ENCODE results near the gene OGFOD1. TPM values are rescaled to one million over a fixed set of nuclear protein-coding genes. Genes with fewer than 3 reads are reported as not detected.
A peak's percentile ranks its signal among the peaks of the same experiment; 100 is the strongest.

Gene OGFOD1
- total RNA-seq, 1 donor from 2014 or later: 26.9 TPM

DNA sequence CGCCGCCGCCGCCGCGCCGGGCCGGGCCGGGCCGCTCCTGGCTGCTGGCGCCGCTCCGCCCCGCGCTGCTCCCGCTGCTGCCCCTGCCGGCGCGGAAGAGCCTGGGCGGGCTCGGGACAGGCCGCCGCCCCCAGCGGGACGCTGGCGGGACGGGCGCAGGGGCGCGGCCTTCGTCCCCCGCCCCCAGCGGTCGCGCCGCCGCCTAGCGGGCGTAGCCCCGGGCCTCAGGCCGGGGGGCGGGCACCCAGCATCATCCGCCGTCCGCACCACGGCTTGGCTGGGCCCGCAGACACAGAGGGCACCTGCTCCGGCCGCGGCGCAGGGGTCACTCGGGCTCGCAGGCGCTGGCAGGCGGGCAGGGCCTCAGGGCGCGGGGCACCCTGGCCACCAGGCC lies 25.9 kb upstream of the OGFOD1 start, which contains the start of gene AMFR:
Gene AMFR, minus strand, starts transcription at position 107 of the 394 bp plus-strand sequence. CDS start 218 bp downstream, outside the sequence.
- no peak for FAIRE-seq
- DNase-seq (ENCODE audit: low spot score in 2 of 2): peak; percentile 88 to 92

DNA sequence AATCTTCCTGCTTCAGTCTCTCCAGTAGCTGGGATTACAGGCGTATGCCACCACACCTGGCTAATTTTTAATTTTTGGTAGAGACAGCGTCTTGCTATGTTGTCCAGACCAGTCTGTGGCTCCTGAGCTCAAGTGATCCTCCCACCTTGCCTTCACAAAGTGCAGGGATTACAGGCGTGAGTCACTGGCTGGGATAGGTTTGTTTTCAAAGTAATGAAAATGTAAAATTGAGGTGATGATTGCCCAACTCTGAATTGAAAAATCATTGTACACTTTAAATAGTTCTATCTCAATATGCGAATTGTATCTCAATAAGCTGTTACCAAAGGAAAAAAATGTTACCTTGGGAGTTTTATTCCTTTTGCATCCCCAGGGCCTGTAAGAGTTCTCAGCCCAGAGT lies 24.8 kb upstream of the OGFOD1 start:
- FAIRE-seq: no peak
- DNase-seq (ENCODE audit: low spot score in 2 of 2): no peak

DNA sequence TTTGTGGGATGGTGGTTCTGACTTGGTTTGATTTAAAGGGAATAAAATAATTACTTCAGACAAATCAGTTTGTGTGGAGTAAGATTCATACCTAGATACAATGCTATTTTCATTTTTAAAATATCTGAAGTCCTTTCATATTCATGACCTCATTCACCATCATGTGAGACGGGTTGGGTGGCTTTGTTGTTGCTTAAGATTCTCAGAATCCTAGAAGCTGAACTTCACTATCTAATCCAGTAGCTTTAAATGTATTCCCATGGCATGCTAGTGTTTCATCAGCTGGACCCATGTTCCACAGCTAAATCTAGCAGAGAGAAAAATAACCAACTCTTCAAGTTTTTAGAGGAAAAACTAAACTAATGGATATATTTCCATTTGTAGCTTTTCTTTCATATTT lies 23.3 kb upstream of the OGFOD1 start:
- no peak for DNase-seq (ENCODE audit: low spot score in 2 of 2)
- no peak for FAIRE-seq

DNA sequence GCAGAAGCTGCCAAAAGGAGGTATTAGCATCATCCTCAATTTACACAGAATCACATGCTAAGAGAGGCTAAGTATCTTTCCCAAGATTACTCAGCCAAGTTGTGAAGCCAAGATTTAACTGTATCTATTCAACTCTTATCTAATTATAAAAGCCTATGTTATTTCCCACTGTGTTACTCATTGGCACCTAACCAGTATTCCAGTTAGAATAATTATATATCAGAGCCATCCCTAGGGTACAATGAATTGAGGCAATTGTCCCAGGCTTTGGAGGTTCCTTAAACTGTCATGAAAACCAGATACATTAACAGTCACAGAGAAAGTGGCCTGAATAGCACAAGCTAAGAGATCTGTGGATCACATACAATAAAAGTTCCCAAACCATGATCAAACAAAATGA lies 15.1 kb upstream of the OGFOD1 start:
- FAIRE-seq: no peak
- DNase-seq (ENCODE audit: low spot score in 2 of 2): no peak

DNA sequence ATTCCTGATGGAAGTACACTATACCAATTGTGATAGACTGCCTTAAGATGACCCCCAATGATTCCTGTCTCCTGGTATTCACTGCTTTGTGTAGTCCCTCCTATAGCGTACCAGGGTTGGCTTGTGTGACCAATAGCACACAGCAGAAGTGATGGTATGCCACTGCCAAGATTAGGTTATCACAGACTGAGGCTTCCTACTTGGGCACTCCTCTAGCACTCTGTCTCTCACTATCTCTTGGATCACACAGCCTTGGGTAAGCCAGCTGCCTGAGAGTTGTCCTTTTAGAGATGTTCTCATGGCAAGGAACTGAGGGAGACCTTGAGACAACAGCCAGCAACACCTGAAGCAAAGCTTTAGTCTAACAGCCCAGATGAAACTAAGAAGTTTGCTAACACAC lies 13.3 kb upstream of the OGFOD1 start:
- FAIRE-seq: no peak
- DNase-seq (ENCODE audit: low spot score in 2 of 2): no peak

DNA sequence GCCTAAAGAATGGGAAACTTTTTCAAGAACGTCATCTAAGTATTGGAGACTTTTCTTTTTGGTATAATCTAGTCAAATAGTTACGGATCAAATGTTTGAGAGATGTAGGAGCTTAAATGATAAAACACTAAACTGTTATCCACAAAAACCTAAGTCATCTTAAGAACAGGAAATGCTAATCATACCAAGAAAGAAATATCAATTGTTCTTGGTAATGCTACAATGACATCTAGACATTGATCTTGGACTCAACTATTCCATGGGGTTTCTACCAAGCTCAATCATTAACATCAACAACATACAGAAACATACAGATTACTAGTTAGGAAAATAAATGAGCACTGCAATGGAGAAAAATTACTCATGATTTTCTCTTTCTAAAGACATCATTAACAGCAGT lies 4.1 kb upstream of the OGFOD1 start:
- no peak for DNase-seq (ENCODE audit: low spot score in 2 of 2)
- FAIRE-seq: no peak

DNA sequence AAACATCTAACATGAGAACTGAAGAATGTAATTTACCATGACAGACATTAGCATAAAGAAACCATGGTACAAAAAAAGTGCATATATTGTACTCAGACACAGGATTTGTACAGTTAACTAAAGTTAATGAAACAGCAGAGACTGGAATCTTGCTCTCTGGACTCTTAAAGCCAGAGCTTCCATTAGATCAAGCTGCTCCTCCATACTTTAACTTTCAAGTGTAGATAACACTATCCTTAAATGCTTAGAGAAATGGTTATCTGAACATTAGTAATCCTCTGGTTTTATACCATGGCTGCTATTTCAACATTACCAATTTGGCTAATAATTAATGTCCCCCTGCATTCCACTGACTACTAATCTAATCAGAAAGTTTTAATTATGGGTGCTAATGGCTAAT lies 3.3 kb upstream of the OGFOD1 start:
- no peak for FAIRE-seq
- DNase-seq (ENCODE audit: low spot score in 2 of 2): no peak

DNA sequence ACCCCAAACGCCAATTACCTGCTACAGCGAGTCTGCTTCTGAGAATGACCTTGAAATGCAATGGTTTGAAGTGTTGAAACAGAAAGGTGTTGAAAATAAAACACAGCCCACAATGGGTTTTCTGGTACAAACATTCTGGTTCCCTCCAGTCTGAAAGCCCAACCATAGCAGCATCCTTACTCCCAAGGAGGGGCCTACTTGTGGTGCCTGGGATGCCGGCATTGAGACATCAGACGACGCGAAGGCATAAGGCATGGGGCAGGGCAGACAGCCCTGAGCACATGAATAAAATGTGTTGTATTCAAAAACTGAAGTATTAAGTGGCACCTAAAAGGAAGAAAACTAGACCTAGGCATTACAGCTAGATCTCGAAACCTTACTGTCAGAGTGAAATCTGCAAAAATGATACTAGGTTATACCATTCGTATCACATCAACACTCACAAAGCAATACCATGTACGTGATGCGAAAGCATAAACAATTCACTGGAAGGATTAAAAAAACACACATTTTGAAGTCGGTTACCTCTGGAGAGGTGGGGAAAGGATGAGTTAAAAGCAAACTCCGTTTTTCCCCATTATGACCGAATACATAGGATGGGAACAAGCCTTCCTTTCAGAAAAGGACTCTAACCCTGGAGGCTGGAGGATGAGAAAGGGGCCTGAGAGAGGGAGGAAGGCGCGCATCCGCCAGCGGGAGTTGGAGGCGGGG lies 924 bp upstream of the OGFOD1 start:
- DNase-seq (ENCODE audit: low spot score in 2 of 2): no peak
- FAIRE-seq: no peak

DNA sequence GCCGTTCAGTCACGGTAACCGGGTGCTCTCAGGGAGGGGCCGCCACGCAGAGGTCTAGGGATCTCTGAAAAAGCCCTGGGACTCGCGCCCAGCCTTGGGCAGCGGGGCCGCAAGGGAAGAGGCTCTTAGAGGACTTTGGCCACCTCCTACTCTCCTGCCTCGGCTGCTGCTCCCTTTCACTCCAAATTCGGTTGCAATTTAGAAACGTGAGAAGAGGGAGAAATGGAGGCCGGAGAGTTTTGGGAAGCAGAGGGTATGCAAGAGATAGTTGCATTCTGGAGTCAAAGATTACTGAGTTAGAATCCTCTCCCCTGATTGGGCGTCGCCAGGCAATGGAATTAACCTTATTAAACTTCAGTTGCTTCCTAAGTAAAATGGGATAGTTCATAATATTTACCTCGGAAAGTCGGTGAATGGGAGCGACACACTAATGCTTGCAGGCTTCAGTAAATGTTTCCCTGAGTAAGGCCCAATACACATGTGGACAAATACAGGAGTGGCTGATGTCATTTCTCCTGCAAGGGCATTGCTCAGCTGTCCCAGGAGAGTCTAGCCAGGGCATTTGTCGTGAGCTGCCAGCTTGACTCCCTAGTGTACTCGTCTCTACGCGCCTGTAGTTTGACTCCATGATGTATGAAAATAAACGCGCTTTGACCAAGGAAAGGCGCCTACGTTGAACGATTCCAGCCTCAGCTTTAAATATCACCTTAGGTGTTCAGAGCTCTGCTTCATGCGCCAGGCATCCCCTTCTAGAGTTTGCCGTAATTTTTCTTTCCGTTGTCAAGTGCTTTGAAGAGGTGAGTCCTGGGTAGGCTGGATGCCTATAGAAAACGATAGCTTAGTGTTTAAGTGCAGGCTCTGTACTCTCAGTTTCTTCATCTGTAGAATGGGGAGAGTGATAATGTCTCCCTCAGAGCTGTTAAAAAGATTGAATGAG lies 667 bp downstream of the OGFOD1 start:
- DNase-seq (ENCODE audit: low spot score in 2 of 2): peak in 1 of 2 donors; percentile 22
- FAIRE-seq: no peak

DNA sequence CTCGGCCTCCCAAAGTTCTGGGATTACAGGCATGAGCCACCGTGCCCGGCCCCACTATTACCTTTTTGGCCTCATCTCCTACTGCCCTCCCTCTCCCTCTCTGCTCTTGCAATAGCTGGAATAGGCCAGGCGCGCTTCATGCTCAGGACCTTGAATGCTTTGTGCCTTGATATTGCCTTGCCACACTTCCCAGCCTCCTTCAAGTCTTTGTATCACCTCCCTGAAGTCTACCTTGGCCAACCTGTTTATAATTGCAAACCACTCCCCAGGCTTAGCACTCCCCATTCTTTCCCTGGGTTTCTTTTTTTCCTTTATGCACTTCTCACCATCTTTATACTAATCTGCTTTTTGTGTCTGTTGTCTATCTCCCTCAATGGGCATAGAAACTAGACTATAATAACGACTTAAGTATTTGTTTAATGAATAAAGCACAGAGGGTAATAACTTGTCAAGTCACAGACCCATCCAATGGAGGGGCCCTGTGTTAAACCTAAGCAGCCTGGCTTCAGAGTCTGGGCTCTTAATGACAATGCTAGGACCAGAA lies 6.6 kb downstream of the OGFOD1 start:
- FAIRE-seq: no peak
- no peak for DNase-seq (ENCODE audit: low spot score in 2 of 2)

DNA sequence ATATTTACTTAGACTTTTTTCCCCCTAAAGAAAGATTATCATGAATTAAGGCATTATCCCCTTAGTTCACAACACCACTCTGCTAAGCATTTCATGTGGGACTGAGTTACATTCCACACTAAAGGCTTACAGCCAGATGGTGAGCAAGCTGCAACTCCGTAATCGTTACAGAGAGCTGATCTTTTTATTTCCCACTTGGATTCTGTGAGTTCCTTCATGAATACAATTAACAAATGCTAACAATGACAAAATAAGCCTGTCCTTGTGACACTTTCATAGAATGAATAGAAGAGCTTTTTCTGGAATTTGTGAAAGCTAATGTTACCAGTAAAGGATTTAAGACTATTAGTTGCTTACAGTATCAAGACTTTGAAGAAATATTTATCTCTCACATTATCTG lies 8.7 kb downstream of the OGFOD1 start:
- no peak for DNase-seq (ENCODE audit: low spot score in 2 of 2)
- FAIRE-seq: no peak

DNA sequence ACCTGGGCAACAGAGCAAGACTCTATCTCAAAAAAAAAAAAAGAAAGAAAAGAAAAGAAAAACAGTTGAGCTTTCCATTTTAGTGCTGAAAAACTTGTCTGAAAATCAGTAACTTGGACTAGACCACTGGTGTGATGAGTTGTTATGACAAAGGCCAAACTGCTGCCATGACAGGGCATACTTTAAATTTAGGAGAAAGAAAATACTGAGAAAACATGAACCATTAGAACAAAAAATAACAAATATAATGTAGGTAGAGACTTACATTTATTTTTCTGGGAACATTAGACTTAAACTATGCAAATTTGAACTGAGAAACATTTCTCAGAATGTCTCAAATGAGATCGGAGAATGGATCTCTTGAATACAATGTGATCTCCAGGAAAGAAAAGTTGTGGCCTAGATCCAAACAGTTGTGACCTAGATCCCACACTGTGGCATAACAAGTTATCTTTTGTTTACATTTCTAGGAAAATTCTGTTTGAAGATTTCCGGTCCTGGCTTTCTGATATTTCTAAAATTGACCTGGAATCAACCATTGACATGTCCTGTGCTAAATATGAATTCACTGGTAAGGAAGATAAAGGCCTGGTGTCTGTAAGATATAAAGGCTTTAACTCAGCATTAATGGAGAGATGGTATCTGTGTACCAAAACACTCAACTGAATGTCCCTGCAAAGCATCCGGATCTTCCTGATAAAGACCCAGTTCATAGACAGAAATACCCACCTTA lies 10.9 kb downstream of the OGFOD1 start:
- DNase-seq (ENCODE audit: low spot score in 2 of 2): no peak
- FAIRE-seq: no peak

DNA sequence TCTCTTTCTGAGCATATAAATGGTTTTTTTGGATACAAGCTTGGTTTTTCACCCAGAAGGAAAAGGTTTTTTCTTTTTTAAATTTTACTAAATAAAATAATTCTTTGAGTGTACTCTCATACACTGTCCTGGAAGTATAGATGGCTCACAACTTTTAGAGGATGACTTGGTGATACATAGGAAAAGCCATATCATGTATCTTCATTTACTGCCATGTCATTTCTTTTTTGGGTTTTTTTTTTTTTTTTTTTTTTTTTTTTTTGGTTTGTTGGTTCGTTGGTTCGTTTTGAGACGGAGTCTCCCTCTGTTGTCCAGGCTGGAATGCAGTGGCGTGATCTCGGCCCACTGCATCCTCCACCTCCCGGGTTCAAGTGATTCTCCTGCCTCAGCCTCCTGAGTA lies 11.8 kb downstream of the OGFOD1 start:
- no peak for FAIRE-seq
- no peak for DNase-seq (ENCODE audit: low spot score in 2 of 2)

DNA sequence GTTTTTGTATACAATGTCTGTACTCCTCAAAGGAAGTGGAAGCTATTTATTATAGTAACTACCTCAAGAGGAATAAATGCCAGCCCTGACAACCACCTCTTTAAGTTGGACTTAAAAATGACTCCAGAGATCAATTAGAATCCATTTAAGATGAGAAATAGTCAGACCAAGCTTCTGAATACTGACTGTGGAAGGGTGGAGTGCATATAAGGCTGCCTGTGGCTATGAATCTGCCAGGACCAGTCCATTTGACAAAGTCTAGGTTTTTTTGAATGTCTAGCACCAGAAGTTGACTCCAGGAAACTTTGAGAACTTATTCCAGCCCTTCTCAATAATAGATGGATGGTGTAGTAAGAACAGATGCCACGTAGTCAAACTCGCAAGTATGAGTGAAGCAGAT lies 15.0 kb downstream of the OGFOD1 start:
- no peak for FAIRE-seq
- DNase-seq (ENCODE audit: low spot score in 2 of 2): no peak

DNA sequence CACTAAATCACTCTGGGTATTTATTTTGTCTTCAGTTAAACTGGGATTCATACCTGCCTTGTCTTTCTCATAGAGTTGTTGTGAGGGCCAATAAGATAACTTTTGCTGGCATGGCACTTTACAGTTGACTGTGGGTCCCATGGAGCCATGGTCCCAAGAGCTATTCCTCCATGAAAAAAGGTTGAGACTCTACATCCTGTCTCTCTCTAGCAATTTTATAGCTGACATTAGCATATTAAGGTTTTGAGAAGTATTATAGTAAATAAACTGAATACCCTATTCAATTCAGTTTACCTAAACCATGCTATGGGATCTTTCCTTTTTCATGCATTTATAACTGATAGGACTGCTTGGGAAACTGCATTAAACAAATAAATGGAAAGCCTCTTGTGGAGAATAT lies 17.4 kb downstream of the OGFOD1 start:
- FAIRE-seq: no peak

DNA sequence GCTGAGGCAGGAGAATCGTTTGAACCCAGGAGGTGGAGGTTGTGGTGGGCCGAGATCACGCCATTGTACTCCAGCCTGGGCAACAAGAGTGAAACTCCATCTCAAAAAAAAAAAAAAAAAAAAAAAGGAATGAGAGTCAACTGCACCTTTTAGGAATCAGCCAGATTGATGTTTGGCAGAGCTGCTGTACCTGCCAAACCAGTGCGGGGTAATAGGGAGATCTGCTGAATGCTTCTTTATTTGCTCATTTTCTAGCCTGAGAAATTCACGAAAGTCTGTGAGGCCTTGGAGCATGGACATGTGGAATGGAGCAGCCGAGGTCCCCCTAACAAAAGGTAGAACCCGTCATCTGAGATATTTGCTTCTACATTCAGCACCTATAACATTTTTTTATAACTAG lies 18.4 kb downstream of the OGFOD1 start:
- FAIRE-seq (no peak), DNase-seq (ENCODE audit: low spot score in 2 of 2) (no peak)

More for the DNA sequence above, 17.4 kb downstream of the OGFOD1 start:
- DNase-seq (ENCODE audit: low spot score in 2 of 2): no peak

DNA sequence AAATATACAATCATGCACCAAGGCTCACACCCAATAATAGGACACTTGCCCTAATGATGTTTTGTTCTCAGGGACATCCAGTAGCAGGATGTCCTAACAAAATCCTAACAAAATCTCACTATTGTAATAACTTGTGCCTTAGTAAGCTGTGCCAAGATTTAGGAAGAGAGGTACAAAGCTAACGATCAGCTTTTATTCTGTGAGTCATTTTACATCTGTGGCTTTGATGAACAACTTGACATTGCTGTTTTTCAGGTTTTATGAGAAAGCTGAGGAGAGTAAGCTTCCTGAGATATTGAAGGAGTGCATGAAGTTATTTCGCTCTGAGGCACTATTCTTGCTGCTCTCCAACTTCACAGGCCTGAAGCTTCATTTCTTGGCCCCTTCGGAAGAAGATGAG lies 18.9 kb downstream of the OGFOD1 start:
- DNase-seq (ENCODE audit: low spot score in 2 of 2) (no peak), FAIRE-seq (no peak)

DNA sequence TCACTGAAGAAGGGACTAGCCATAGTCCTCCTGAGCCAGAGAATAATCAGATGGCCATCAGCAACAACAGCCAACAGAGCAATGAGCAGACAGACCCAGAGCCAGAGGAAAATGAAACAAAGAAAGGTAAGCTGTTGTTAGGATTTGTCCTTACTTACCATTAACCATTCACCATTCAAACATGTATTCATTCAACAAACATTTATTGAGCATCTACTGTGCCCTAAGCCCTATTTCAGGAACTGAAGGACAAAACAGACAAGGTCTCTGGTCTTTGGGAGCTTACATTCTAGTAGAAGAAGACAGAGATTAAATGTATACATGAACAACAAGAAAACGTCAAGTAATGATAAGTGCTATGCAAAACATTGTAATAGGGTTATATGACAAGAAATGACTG lies 19.3 kb downstream of the OGFOD1 start:
- DNase-seq (ENCODE audit: low spot score in 2 of 2) (no peak), FAIRE-seq (no peak)

DNA sequence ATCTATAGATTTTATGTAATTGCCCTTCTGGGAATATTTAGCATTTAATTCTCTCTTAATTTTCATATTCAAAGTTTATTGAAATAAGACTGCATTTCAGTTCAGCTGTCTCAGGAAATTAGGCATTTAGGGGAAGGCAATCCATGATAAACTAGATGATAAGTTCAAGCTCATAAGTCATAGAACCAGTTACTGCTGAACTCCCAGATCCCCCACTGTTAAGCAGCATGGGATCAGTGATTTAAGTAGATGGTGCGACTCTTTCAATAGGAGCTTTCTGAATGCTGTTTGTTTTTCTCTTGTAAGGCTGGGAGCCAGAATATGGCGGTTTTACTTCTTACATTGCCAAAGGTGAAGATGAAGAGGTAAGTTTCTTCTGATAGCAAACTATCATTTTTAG lies 23.8 kb downstream of the OGFOD1 start:
- FAIRE-seq (no peak), DNase-seq (ENCODE audit: low spot score in 2 of 2) (no peak)

DNA sequence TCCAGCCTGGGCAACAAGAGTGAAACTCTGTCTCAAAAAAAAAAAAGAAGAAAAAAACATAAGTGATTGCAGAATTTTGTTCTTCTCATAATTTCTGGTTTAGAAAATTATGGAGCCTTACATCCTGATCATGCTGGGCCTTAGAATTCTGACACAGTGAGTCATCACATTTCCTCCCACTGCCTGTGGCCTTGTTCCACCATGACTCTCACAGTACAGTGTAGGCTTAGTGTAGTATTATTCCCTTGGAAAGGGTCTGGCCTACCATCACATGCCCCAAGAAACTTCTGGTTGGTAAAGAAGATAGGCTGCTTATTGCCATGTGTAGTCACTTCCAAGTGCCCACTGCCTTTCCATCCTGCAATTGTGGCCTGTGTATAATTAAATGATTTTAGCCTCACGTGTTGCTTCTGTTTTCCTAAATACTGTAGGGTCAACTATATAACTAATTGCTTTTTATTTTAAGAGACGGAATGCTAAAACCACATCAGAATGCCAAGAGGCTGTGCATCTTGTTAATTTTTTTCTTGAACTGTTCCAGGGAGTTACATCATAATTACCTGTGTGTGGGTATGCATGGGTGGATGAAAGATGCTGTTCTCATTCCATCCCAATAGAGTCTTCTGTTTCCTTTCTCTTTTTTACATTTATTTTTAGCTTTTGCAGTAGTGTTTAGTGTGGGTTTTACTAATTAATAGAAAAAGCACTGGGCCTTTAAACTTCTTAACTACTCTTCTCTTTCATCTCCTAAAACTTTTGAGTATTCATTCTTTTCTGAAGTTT lies 25.9 kb downstream of the OGFOD1 start:
- DNase-seq (ENCODE audit: low spot score in 2 of 2) (no peak), FAIRE-seq (no peak)

Measured in frontal cortex (tissue), 4 donors.